Vagina (tissue), 2 donors: ENCODE results near the gene SMOC2.

Experiments used
- POLR2A ChIP-seq, 2 donors: fragments of 450-650 bp; IDR thresholded peaks; one replicate each; pipeline ENCODE4 v1.6.1; 2017; ENCODE audit warnings: antibody characterized with exemption in 2 of 2, mild to moderate bottlenecking in 2 of 2, moderate library complexity in 2 of 2
- TF ChIP-seq, protein P1 (sequence below), 3 experiments: fragments of 450-650 bp in 2 of 3; fragments of 200-600 bp in 1 of 3; sonication (generic) in 1 of 3; IDR thresholded peaks; one replicate each; pipeline ENCODE4 v1.5.1; 2017 to 2019; ENCODE audit warnings: antibody characterized with exemption in 3 of 3, mild to moderate bottlenecking in 2 of 3, moderate library complexity in 2 of 3

DNA sequence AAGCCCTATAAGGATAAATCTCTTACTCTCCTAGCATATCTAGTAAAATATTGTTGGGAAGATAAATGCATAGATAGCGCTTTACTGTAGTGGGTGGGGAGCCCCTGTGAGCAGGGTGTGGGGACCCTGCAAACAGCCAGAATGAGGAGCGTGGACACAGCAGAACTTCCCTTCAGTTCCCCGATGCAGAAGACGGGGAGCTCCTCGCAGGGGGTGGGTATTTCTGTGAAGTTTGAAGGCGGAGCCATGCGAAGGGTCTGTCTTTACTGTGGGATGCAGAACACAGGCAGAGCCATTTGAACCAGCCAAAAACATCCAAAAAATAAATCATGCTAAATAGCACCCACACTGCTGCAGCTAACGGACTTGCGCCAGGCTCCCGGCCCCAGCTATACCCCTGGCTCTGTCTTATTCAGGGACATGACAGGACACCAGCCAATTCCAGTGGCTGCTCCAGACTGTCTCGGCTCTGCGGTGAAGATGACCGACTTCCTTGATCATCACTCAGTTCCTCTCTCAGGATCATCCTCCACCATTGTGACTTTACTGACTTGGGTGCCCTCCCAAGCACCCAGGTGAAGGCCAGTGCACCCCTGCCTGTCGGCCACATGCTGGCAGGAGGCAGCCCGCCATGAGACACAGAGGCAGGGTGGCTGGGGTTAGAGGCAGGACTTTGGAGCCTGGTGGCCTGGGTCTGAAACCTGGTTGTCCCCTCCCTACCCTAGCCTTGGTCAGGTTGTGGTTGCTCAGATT is 134.5 kb downstream of the SMOC2 start:
- TF ChIP-seq, protein P1, sequence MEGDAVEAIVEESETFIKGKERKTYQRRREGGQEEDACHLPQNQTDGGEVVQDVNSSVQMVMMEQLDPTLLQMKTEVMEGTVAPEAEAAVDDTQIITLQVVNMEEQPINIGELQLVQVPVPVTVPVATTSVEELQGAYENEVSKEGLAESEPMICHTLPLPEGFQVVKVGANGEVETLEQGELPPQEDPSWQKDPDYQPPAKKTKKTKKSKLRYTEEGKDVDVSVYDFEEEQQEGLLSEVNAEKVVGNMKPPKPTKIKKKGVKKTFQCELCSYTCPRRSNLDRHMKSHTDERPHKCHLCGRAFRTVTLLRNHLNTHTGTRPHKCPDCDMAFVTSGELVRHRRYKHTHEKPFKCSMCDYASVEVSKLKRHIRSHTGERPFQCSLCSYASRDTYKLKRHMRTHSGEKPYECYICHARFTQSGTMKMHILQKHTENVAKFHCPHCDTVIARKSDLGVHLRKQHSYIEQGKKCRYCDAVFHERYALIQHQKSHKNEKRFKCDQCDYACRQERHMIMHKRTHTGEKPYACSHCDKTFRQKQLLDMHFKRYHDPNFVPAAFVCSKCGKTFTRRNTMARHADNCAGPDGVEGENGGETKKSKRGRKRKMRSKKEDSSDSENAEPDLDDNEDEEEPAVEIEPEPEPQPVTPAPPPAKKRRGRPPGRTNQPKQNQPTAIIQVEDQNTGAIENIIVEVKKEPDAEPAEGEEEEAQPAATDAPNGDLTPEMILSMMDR (IDR thresholded peaks at IDR 0.05) = no peak
- TF ChIP-seq POLR2A (IDR thresholded peaks at IDR 0.05) = no peak
